WTC11 (cell line): ENCODE data around the gene KRT24. TPM values are rescaled to one million over a fixed set of nuclear protein-coding genes. Genes with fewer than 3 reads are reported as not detected.

ENCODE experiments used
- ATAC-seq: fragments of 200-7000 bp; cut with Tn5 transposase; 2 replicates; pipeline ENCODE4 v1.10.0; 2021; ENCODE audit warnings: mild to moderate bottlenecking, moderate library complexity
- CTCF ChIA-PET: fragments of 300-600 bp; sonication (Branson Sonifier 250); formaldehyde crosslinking; loops from one replicate; lab custom pipeline; 2021; ENCODE audit warnings: antibody characterized with exemption; lab: Charles Lee
- POLR2A ChIA-PET: fragments of 350-600 bp; sonication (Branson Sonifier 250); formaldehyde crosslinking; loops from one replicate; lab custom pipeline; 2021; ENCODE audit warnings: antibody characterized with exemption; lab: Charles Lee
- DNase-seq: peaks from one replicate; pipeline ENCODE4 v3.0.0; 2021; ENCODE audit warnings: low spot score
- H3K27ac Mint-ChIP-seq: 2 replicates; pipeline ENCODE4 v1.8.0; 2021; ENCODE audit warnings: mixed read lengths
- H3K27me3 Mint-ChIP-seq: 2 replicates; pipeline ENCODE4 v1.8.0; 2021; ENCODE audit warnings: low read depth, mild to moderate bottlenecking, moderate library complexity, mixed read lengths
- H3K36me3 Mint-ChIP-seq: 2 replicates; pipeline ENCODE4 v1.8.0; 2021; ENCODE audit warnings: mixed read lengths
- H3K4me1 Mint-ChIP-seq: 2 replicates; pipeline ENCODE4 v1.8.0; 2022; ENCODE audit warnings: mixed read lengths
- H3K4me3 Mint-ChIP-seq: 2 replicates; pipeline ENCODE4 v1.8.0; 2021; ENCODE audit warnings: mild to moderate bottlenecking, moderate library complexity, mixed read lengths
- H3K9me3 Mint-ChIP-seq: 2 replicates; pipeline ENCODE4 v1.8.0; 2021; ENCODE audit warnings: mixed read lengths
- CBFB ChIP-seq: sonication (generic); formaldehyde crosslinking; IDR thresholded peaks from 2 replicates; pipeline ENCODE4 v1.8.1; 2022; ENCODE audit warnings: mild to moderate bottlenecking, low read depth, missing genetic modification reagents
- ELF4 ChIP-seq: sonication (generic); formaldehyde crosslinking; IDR thresholded peaks from 2 replicates; pipeline ENCODE4 v1.8.1; 2022; ENCODE audit warnings: low read depth, mild to moderate bottlenecking, moderate library complexity, missing genetic modification reagents
- FOXK1 ChIP-seq: sonication (generic); formaldehyde crosslinking; IDR thresholded peaks from 2 replicates; pipeline ENCODE4 v1.8.0; 2022; ENCODE audit warnings: mild to moderate bottlenecking, moderate library complexity, missing genetic modification reagents
- GABPB1 ChIP-seq: sonication (generic); formaldehyde crosslinking; IDR thresholded peaks from 2 replicates; pipeline ENCODE4 v1.8.1; 2023; ENCODE audit warnings: mild to moderate bottlenecking, missing genetic modification reagents
- IRF2 ChIP-seq: sonication (generic); formaldehyde crosslinking; IDR thresholded peaks from 2 replicates; pipeline ENCODE4 v1.8.0; 2022; ENCODE audit warnings: low read depth, missing genetic modification reagents, borderline replicate concordance
- SMAD4 ChIP-seq: sonication (generic); formaldehyde crosslinking; IDR thresholded peaks from 2 replicates; pipeline ENCODE4 v1.8.0; 2022; ENCODE audit warnings: mild to moderate bottlenecking, missing genetic modification reagents
- SOX15 ChIP-seq: fragments of 250-450 bp; sonication (Bioruptor Pico); IDR thresholded peaks from 2 replicates; pipeline ENCODE4 v1.9.0; 2021; ENCODE audit warnings: mild to moderate bottlenecking
- TEAD4 ChIP-seq: sonication (generic); formaldehyde crosslinking; IDR thresholded peaks from 2 replicates; pipeline ENCODE4 v1.8.0; 2022; ENCODE audit warnings: mild to moderate bottlenecking, missing genetic modification reagents
- ZBTB21 ChIP-seq: sonication (generic); formaldehyde crosslinking; IDR thresholded peaks from 2 replicates; pipeline ENCODE4 v1.8.1; 2023; ENCODE audit warnings: mild to moderate bottlenecking, missing genetic modification reagents, borderline replicate concordance
- ZNF416 ChIP-seq: fragments of 250-450 bp; sonication (Bioruptor Pico); IDR thresholded peaks from 2 replicates; pipeline ENCODE4 v1.9.0; 2021; ENCODE audit warnings: mild to moderate bottlenecking, inconsistent platforms
- total RNA-seq: library from RNA; stranded (reverse); gene quantifications from 3 replicates; pipeline ENCODE4 v1.2.3, GENCODE V29; 2021
- TF ChIP-seq, protein P1 (sequence below): sonication (generic); formaldehyde crosslinking; IDR thresholded peaks from 2 replicates; pipeline ENCODE4 v1.8.1; 2022; ENCODE audit warnings: mild to moderate bottlenecking, missing genetic modification reagents, moderate library complexity, borderline replicate concordance
- TF ChIP-seq, protein P2 (sequence below): sonication (generic); formaldehyde crosslinking; IDR thresholded peaks from 2 replicates; pipeline ENCODE4 v1.8.0; 2022; ENCODE audit warnings: mild to moderate bottlenecking, missing genetic modification reagents
- TF ChIP-seq, protein P3 (sequence below): sonication (generic); formaldehyde crosslinking; conservative IDR thresholded peaks from 2 replicates; pipeline ENCODE4 v1.8.1; 2022; ENCODE audit warnings: mild to moderate bottlenecking, missing genetic modification reagents
- TF ChIP-seq, protein P4 (sequence below): sonication (generic); formaldehyde crosslinking; IDR thresholded peaks from 2 replicates; pipeline ENCODE4 v1.8.0; 2022; ENCODE audit warnings: mild to moderate bottlenecking, missing genetic modification reagents
- TF ChIP-seq, protein P5 (sequence below): sonication (generic); formaldehyde crosslinking; IDR thresholded peaks from 2 replicates; pipeline ENCODE4 v1.8.1; 2023; ENCODE audit warnings: mild to moderate bottlenecking, missing genetic modification reagents, borderline replicate concordance
- TF ChIP-seq, protein P6 (sequence below): fragments of 250-450 bp; sonication (Bioruptor Pico); IDR thresholded peaks from 2 replicates; pipeline ENCODE4 v1.9.0; 2021; ENCODE audit warnings: mild to moderate bottlenecking

Gene KRT24
- total RNA-seq, 1 experiment from 2014 or later = not detected

DNA sequence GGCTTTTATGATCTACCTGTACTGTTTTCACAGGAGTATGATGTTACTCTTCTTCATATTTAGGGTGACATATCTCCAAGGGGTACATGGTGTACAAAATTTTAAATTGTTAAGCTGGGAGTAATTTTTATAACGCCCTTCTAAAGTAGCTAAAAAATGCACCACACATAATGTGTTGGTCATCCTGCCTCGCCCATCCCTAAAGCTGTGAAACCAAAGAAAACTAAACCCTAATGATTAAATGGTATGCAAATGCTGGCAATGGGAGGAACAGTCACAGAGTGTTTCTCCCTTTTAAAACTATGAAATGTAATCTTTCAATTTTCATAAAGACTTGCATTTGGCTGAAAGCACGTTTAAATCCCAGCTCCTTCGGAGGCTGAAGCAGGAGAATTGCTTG is 2.0 kb upstream of the KRT24 start (continued):
- TF ChIP-seq, protein P1, sequence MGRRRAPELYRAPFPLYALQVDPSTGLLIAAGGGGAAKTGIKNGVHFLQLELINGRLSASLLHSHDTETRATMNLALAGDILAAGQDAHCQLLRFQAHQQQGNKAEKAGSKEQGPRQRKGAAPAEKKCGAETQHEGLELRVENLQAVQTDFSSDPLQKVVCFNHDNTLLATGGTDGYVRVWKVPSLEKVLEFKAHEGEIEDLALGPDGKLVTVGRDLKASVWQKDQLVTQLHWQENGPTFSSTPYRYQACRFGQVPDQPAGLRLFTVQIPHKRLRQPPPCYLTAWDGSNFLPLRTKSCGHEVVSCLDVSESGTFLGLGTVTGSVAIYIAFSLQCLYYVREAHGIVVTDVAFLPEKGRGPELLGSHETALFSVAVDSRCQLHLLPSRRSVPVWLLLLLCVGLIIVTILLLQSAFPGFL = no peak
- TF ChIP-seq, protein P2, sequence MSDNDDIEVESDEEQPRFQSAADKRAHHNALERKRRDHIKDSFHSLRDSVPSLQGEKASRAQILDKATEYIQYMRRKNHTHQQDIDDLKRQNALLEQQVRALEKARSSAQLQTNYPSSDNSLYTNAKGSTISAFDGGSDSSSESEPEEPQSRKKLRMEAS = no peak
- TF ChIP-seq GABPB1 (CRISPR knock-in tag) (no peak), ZBTB21 (no peak)

DNA sequence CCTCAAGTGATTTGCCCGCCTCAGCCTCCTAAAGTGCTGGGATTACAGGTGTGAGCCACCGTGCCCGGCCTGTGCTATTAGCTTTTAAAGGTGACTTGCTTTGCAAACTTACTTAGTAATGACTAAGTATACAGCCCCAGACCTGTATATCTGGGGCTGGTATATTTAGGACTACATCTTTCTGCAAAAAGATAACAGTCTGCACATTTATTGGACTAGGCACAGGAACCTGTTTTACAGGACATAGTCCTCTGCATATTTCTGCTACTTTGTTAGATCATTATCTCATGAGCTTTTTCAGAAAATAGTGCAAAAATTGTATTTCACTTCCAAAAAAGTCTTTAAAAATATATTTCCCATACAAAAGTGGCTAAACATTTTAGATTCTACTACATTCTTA is 1.3 kb downstream of the KRT24 start:
- CTCF ChIA-PET = interaction anchor here (2.2 kb wide), 1 partner anchor 87 kb away, joined by 10 read pairs; no protein-coding TSS in a partner anchor
- H3K27me3 Mint-ChIP-seq = no peaks in the 10 kb centered on the region; the same call in 1 of the 2 replicates
- POLR2A ChIA-PET = no interaction called here
- DNase-seq (no peak), ATAC-seq (no peak)
- no peak overlapping the region for H3K27ac Mint-ChIP-seq
- no peaks in the 10 kb centered on the region for H3K36me3 Mint-ChIP-seq
- 0 out of 2 replicates have a peak, but pooled peaks cover 3% of the 10 kb centered on the region for H3K4me1 Mint-ChIP-seq
- no peak overlapping the region for H3K4me3 Mint-ChIP-seq
- TF ChIP-seq, protein P3, sequence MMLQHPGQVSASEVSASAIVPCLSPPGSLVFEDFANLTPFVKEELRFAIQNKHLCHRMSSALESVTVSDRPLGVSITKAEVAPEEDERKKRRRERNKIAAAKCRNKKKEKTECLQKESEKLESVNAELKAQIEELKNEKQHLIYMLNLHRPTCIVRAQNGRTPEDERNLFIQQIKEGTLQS (CRISPR knock-in tag) = no peak
- TF ChIP-seq, protein P4, sequence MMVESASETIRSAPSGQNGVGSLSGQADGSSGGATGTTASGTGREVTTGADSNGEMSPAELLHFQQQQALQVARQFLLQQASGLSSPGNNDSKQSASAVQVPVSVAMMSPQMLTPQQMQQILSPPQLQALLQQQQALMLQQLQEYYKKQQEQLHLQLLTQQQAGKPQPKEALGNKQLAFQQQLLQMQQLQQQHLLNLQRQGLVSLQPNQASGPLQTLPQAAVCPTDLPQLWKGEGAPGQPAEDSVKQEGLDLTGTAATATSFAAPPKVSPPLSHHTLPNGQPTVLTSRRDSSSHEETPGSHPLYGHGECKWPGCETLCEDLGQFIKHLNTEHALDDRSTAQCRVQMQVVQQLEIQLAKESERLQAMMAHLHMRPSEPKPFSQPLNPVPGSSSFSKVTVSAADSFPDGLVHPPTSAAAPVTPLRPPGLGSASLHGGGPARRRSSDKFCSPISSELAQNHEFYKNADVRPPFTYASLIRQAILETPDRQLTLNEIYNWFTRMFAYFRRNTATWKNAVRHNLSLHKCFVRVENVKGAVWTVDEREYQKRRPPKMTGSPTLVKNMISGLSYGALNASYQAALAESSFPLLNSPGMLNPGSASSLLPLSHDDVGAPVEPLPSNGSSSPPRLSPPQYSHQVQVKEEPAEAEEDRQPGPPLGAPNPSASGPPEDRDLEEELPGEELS (CRISPR knock-in tag) = no peak
- no peaks in the 10 kb centered on the region for H3K9me3 Mint-ChIP-seq

DNA sequence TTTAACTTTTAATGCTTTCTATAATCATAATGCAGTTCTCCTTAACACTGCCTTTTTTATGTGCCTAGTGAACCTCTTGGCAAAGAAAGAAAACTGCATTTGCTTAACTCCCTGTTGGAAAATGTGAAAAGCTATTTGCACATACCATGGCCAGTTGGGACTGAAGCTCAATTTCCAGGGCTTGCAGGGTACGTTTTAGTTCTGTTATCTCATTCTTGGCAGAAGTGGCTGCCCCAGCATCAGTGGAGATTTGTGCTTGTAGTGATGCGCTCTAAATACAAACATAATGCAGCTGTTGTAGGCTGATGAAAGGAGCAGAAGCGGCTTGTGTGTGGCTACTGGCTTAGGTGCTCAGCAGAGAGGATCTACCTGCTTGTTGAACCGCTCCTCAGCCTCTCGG is 3.7 kb downstream of the KRT24 start:
- H3K27ac Mint-ChIP-seq = peak overlapping the region; percentile 2; the same call in 1 of the 2 replicates
- H3K4me1 Mint-ChIP-seq = 0 out of 2 replicates have a peak, but pooled peaks cover 3% of the 10 kb centered on the region
- ATAC-seq (no peak), DNase-seq (no peak)
- H3K27me3 Mint-ChIP-seq = no peaks in the 10 kb centered on the region; the same call in 1 of the 2 replicates
- CTCF ChIA-PET = interaction anchor here (1.2 to 1.4 kb wide), 2 partner anchors 80 to 84 kb away, joined by 3 to 7 read pairs; no protein-coding TSS in a partner anchor
- POLR2A ChIA-PET = no interaction called here
- H3K36me3 Mint-ChIP-seq = no peaks in the 10 kb centered on the region
- H3K4me3 Mint-ChIP-seq = no peak overlapping the region
- TF ChIP-seq SMAD4 (no peak), FOXK1 (CRISPR knock-in tag) (no peak), CBFB (CRISPR knock-in tag) (no peak), IRF2 (CRISPR knock-in tag) (no peak), ELF4 (CRISPR knock-in tag) (no peak), TEAD4 (no peak), SOX15 (CRISPR knock-in tag) (no peak), ZNF416 (CRISPR knock-in tag) (no peak)
- TF ChIP-seq, protein P4 (CRISPR knock-in tag) = no peak
- TF ChIP-seq, protein P5, sequence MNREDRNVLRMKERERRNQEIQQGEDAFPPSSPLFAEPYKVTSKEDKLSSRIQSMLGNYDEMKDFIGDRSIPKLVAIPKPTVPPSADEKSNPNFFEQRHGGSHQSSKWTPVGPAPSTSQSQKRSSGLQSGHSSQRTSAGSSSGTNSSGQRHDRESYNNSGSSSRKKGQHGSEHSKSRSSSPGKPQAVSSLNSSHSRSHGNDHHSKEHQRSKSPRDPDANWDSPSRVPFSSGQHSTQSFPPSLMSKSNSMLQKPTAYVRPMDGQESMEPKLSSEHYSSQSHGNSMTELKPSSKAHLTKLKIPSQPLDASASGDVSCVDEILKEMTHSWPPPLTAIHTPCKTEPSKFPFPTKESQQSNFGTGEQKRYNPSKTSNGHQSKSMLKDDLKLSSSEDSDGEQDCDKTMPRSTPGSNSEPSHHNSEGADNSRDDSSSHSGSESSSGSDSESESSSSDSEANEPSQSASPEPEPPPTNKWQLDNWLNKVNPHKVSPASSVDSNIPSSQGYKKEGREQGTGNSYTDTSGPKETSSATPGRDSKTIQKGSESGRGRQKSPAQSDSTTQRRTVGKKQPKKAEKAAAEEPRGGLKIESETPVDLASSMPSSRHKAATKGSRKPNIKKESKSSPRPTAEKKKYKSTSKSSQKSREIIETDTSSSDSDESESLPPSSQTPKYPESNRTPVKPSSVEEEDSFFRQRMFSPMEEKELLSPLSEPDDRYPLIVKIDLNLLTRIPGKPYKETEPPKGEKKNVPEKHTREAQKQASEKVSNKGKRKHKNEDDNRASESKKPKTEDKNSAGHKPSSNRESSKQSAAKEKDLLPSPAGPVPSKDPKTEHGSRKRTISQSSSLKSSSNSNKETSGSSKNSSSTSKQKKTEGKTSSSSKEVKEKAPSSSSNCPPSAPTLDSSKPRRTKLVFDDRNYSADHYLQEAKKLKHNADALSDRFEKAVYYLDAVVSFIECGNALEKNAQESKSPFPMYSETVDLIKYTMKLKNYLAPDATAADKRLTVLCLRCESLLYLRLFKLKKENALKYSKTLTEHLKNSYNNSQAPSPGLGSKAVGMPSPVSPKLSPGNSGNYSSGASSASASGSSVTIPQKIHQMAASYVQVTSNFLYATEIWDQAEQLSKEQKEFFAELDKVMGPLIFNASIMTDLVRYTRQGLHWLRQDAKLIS (CRISPR knock-in tag) = no peak
- TF ChIP-seq, protein P6, sequence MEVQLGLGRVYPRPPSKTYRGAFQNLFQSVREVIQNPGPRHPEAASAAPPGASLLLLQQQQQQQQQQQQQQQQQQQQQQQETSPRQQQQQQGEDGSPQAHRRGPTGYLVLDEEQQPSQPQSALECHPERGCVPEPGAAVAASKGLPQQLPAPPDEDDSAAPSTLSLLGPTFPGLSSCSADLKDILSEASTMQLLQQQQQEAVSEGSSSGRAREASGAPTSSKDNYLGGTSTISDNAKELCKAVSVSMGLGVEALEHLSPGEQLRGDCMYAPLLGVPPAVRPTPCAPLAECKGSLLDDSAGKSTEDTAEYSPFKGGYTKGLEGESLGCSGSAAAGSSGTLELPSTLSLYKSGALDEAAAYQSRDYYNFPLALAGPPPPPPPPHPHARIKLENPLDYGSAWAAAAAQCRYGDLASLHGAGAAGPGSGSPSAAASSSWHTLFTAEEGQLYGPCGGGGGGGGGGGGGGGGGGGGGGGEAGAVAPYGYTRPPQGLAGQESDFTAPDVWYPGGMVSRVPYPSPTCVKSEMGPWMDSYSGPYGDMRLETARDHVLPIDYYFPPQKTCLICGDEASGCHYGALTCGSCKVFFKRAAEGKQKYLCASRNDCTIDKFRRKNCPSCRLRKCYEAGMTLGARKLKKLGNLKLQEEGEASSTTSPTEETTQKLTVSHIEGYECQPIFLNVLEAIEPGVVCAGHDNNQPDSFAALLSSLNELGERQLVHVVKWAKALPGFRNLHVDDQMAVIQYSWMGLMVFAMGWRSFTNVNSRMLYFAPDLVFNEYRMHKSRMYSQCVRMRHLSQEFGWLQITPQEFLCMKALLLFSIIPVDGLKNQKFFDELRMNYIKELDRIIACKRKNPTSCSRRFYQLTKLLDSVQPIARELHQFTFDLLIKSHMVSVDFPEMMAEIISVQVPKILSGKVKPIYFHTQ (CRISPR knock-in tag) = no peak
- H3K9me3 Mint-ChIP-seq = no peaks in the 10 kb centered on the region
